GM19238 (cell line): ENCODE measurements around the gene NEU3.
A peak's percentile ranks its signal among the peaks of the same experiment; 100 is the strongest.
"Not testable (repeated sequence)": the region's sequence is repeated elsewhere in the genome, so short reads cannot be mapped to it uniquely, and the experiment has no call there.

Source experiments
- DNase-seq: peaks from one replicate; pipeline ENCODE4 v3.0.0; 2011; ENCODE audit warnings: low spot score; ENCODE audit not compliant: insufficient read length

NEU3 gene, protein sequence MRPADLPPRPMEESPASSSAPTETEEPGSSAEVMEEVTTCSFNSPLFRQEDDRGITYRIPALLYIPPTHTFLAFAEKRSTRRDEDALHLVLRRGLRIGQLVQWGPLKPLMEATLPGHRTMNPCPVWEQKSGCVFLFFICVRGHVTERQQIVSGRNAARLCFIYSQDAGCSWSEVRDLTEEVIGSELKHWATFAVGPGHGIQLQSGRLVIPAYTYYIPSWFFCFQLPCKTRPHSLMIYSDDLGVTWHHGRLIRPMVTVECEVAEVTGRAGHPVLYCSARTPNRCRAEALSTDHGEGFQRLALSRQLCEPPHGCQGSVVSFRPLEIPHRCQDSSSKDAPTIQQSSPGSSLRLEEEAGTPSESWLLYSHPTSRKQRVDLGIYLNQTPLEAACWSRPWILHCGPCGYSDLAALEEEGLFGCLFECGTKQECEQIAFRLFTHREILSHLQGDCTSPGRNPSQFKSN

DNA sequence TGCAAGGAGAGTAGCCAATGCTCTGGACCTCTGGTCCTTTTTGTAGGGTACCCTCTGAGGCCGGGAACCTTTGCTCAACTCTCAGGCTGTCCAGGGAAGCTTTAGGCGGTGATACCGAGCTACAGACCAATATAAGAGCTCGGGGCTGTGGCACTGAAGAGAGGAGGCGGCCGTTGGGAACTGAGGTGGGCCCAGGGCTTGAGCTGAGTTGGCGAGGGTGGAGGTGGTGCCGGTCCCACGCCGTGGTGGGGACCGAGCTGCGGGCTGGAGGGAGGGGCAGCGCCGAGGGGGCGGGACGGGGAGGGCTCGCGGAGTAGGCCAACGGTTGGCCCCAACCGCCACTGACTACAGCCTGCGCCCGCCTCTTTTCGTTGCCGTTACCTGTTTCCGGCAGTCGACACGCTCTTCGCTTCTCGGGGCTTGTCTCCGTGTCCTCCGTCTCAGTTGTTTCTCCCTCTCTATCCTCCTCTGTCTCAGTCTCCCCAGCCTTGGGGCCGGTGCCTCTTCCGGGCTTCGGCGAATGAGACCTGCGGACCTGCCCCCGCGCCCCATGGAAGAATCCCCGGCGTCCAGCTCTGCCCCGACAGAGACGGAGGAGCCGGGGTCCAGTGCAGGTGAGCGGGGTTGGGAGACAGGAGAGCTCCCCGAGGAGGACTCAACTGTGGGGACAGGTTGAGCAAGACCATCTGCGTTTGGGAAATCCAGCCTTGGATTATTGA is at the start of gene NEU3:
NEU3 (plus strand) TSS at position 393 of the 719 bp plus-strand sequence; CDS start at position 521, 128 bp downstream.
- peak; percentile 85 for DNase-seq

DNA sequence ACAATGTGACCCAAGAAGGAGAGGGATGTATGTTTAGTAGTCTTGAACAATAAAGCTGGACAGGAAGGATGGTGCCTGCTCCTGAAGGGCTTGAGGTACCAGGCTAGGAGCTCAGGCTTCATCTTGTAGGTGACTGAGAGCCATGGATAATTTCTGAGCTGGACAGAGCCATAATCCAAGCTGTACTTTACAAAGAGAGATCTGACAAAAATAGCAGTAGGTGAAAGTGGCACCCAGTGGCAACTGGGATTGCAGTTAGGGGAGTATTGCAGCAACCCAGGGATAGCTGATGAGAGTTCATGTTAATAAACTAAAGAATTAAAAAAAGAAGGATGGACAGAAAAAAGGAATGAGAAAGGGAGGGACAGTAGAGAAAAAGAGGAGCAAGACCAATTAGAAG is 47.2 kb upstream of the NEU3 start:
- DNase-seq, result no peak

DNA sequence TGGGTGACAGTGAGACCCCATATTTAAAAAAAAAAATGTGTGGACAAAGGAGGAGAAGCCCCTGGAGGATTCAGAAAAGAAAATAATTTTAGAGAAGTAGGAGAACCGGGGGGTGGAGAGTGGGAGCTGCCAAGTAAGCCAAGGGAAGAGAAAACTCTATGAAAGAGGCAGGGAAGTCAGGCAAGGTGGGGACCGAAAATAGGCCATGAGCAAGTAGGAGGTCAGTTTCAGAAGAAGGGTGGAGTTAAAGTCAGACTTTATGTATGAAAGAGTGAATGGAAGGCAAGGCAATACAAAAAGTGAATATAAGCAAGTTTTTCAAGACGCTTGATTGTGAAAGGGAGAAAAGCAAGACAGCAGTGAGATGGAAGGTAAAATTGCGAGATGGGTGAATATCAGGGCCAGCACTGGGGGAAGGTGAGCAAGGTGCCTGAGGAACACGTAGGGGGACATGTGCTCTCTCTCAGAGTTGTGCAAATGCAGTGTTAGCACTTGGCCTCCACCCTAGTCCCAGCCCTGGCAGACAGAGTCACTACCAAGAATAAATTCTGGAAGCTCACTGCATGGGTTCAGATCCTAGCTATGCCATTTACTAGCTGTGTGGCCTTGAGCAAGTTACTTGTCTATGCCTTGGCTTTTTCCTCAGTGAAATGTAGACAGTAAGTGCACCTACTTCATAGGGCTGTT is 46.5 kb upstream of the NEU3 start:
- DNase-seq, result no peak

GRCh38 chr11:74948546-74948897 is 40.2 kb upstream of the NEU3 start:
- no peak for DNase-seq

GRCh38 chr11:74948898-74949752 is 39.6 kb upstream of the NEU3 start, which contains the start of the genes SPCS2 and XRRA1:
Gene SPCS2 (plus strand): TSS chr11:74949266. CDS start chr11:74949286, 20 bp downstream.
Gene XRRA1 (minus strand): TSS chr11:74949091. CDS start chr11:74940878, 8,213 bp downstream.
- DNase-seq, result peak; percentile 90

DNA sequence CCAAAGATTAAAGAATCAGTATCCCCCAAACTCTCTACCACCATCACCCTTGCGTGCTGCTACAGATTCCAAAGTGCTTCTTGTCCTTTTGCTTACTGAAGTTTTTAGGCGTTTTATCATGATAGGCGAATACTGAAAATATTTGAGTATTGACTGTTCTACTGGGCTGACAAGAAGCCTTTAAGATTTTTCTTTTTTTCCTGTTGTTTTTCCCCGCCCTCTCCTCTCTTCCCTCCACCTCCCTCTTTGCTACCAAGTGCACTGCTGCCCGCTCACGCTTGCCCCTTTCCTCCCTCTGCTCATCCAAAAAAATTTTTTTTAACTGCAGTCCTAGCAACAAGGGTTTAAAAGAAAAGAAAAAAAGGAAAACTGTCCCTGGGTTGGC is 39.0 kb upstream of the NEU3 start:
- no peak for DNase-seq

GRCh38 chr11:74950374-74950969 is 38.3 kb upstream of the NEU3 start:
- no peak for DNase-seq

- DNase-seq, result no peak
Measured at GRCh38 chr11:74951226-74951625, 37.5 kb upstream of the NEU3 start.

DNA sequence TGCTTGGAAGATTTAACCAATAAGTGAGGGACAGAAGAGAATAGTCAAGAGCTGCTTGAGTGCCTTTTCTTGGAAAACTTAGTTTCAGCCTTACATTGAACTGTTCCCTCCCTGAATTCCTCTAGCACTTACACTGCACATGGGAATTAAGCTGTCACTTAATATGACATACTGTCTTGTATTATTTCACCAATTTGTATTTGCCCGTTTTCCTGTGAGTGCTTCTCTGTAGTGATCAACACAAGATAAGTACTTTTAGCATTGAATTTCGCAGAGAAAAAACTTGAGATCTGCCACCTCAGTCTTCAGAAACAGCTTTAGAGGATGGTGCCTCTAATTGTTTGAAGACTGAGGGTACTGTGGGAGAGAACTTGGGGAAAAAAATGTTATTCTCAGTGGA is 36.0 kb upstream of the NEU3 start:
- no peak for DNase-seq

DNA sequence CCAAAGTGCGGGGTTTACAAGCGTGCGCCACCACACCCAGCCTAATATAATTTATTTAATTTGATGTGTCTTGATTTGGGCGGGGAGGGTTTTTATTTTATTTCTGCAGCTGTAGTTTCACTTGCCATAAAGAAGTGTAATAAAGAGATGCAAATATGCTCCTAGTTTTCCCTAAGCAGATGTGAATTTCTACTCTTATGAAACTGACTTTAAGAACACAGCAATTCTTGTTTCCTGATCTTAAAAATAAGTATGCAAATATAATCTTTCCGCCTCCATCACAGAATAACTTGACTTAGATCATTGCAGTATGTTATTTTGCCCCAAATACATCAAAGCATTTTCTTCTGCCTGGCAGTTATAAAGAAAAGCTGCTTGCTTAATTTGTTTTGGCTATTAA is 35.3 kb upstream of the NEU3 start:
- no peak for DNase-seq

GRCh38 chr11:74954199-74954598 is 34.5 kb upstream of the NEU3 start:
- DNase-seq, result no peak

GRCh38 chr11:74956397-74957015 is 32.2 kb upstream of the NEU3 start:
- no peak for DNase-seq

- no peak for DNase-seq
Measured at GRCh38 chr11:74957937-74958629, 30.6 kb upstream of the NEU3 start.

DNA sequence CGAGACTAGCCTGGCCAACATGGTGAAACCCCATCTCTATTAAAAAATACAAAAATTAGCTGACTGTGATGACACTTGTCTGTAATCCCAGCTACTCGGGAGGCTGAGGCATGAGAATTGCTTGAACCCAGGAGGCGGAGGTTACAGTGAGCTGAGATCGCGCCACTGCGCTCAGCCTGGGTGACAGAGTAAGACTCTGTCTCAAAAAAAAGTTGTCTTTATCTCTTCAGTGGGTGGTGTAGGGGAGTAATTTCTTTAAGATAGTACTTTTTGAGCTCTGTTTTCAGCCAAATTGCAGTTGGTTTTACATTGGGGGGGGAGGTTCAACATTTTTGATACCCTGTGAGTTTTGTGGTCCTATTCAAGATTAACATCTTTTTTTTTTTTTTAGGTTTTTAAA is 28.6 kb upstream of the NEU3 start:
- not testable (repeated sequence) for DNase-seq

DNA sequence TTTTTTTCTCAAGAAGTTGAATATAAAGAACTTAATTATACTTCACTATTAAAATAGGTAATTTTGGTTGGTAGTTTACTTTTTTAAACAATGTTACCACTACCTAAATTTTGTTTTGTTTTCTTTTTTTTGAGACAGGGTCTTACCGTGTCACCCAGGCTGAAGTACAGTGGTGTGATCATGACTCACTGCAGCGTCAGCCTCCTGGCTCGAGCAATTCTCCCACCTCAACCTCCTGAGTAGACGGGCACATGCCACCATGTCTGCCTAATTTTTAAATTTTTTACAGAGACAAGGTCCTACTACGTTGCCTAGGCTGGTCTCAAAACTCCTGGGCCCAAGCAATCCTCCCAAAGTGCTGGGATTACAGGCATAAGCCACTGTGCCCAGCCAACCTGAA is 22.1 kb upstream of the NEU3 start:
- no peak for DNase-seq

DNA sequence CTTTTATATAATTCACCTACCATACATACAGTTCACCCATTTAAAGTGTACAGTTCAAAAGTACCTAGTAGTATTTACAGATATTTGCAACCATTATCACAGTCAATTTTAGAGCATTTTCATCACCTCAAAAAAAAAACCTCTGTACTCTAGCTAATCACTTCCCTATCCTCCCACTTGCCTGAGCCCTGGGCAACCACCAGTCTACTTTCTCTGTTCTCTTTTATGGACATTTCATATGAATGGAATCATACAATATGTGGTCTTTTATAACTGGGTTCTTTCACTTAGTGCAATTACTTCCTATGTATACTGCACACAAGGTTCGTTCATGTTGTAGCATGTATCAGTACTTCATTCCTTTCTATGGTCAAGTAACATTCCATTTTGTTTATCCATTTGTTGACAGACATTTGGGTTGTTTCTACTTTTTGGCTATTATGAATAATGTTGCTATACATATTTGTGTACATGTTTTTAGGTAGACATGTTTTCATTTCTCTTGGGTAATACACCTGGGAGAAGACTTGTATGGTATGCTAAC is 17.8 kb upstream of the NEU3 start:
- no peak for DNase-seq

DNA sequence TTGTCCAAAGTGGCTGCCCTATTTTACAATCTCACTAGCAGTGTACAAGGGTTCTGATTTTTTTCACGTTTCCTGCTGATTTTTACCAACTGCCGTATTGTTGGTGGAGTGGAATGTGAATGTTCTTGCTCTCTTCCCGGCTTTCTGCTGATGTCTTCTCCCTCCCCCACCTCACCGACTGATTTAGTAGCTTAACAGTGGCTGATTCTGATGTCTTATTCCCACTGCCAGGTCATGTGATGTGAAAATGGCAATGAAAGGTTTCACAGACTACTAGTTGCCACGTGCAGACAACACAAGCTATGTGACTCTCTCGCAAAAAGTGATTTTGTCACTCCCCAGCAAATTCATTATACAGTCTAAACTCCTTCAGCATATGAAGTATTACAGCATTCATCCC is 17.3 kb upstream of the NEU3 start:
- no peak for DNase-seq

DNA sequence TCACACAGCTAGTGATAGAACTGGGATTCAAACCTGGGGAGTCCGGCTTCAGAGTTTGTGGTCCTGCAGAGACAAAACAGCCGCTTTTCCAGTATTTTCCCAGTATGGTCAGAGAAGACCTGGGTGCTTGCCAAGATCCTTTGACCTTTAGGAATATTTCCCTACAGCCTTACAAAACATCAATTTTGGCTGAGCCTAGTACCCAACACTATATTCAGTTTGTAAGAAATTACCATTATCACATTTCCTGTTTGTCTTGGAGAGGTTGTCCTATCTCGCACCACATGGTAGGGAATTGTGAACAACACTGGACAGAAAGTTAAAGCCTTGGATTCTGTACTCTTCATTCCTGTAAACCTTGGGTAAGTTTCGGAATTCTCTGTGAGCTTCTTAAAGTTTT is 10.7 kb upstream of the NEU3 start:
- no peak for DNase-seq

DNA sequence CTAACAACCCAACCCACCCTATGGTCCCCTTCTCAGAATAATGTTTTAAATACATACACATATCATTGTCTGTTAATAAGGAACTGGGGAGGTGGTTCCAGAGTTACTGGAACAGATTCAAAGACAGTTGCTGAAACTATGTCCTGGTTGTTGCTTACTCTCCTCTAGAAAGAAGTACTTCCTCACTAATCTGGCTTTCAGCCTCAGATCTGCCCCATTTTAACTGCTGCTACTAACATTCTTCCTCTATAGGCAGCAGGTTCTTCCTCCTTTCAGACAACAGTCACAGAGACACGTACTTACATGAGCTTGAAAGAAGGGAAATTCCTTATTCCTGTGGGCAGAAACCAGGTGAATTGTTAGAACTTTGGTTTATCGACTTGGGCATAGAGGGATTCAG is 8.1 kb upstream of the NEU3 start:
- DNase-seq, result no peak
